SK-N-SH (cell line): Measurements from ENCODE around the gene IL3. TPM values are rescaled to one million over a fixed set of nuclear protein-coding genes. Genes with fewer than 3 reads are reported as not detected.

Experiments used
- CTCF ChIA-PET: fragments of 300-600, 350-600 bp; formaldehyde crosslinking; extraction: SDS; loops from one replicate; lab custom pipeline; 2021; lab: Yijun Ruan, JAX
- POLR2A ChIA-PET: fragments of 350-600 bp; sonication (Branson Sonifier 250); formaldehyde crosslinking; extraction: SDS; loops from one replicate; lab custom pipeline; 2020; ENCODE audit warnings: antibody characterized with exemption, inconsistent platforms; lab: Yijun Ruan, JAX
- DNase-seq: peaks from one replicate; pipeline ENCODE4 v3.0.0; 2012
- H2AFZ ChIP-seq: fragments of 200-600 bp; sonication (generic); 2 replicates; pipeline ENCODE4 v1.8.1; 2016; ENCODE audit warnings: antibody characterized with exemption, mild to moderate bottlenecking, low read depth
- H3F3A ChIP-seq: fragments of 200-600 bp; sonication (generic); replicated peaks from 2 replicates; pipeline ENCODE3; 2016; ENCODE audit warnings: antibody characterized with exemption, mild to moderate bottlenecking; ENCODE audit not compliant: insufficient read depth
- H3K27ac ChIP-seq, 2 experiments: fragments of 200-500 bp in 1 of 2; fragments of 200-600 bp in 1 of 2; sonication (Bioruptor generic) in 1 of 2; sonication (generic), shearing (Covaris generic) in 1 of 2; 2 replicates each; pipeline versions ENCODE4 v1.5.1 to v1.6.1; 2014 to 2016; ENCODE audit warnings: low read depth in 2 of 2, inconsistent platforms in 1 of 2, low read length in 1 of 2, mild to moderate bottlenecking in 1 of 2, mixed read lengths in 1 of 2
- H3K27me3 ChIP-seq: fragments of 200-600 bp; sonication (generic), shearing (Covaris generic); 2 replicates; pipeline ENCODE4 v1.6.1; 2016; ENCODE audit warnings: mixed run types; ENCODE audit not compliant: insufficient read depth
- H3K36me3 ChIP-seq, 2 experiments: fragments of 200-500 bp in 1 of 2; fragments of 200-600 bp in 1 of 2; sonication (Bioruptor generic) in 1 of 2; sonication (generic) in 1 of 2; replicated peaks in 1 of 2; 2 replicates each; pipeline versions ENCODE3 to v1.5.1; 2014 to 2016; ENCODE audit warnings: low read length in 1 of 2, mild to moderate bottlenecking in 1 of 2; ENCODE audit not compliant: insufficient read depth in 2 of 2, control insufficient read depth in 1 of 2
- H3K4me1 ChIP-seq, 2 experiments: fragments of 200-500 bp in 1 of 2; fragments of 200-600 bp in 1 of 2; sonication (Bioruptor generic) in 1 of 2; sonication (generic), shearing (Covaris generic) in 1 of 2; 2 replicates each; pipeline versions ENCODE4 v1.5.1 to v1.6.1; 2014 to 2016; ENCODE audit warnings: low read depth in 1 of 2, low read length in 1 of 2, mixed run types in 1 of 2; ENCODE audit not compliant: insufficient read depth in 2 of 2, control insufficient read depth in 1 of 2
- H3K4me2 ChIP-seq: fragments of 200-600 bp; sonication (generic), shearing (Covaris generic); 2 replicates; pipeline ENCODE4 v1.6.1; 2017; ENCODE audit warnings: mixed run types
- H3K4me3 ChIP-seq, 2 experiments: fragments of 200-500 bp in 1 of 2; fragments of 200-600 bp in 1 of 2; sonication (Bioruptor generic) in 1 of 2; sonication (generic), shearing (Covaris generic) in 1 of 2; 2 replicates each; pipeline versions ENCODE4 v1.5.1 to v1.8.1; 2014 to 2016; ENCODE audit warnings: low read depth in 2 of 2, inconsistent platforms in 1 of 2, low read length in 1 of 2, mild to moderate bottlenecking in 1 of 2, mixed read lengths in 1 of 2, moderate library complexity in 1 of 2
- H3K79me2 ChIP-seq: fragments of 200-600 bp; sonication (generic); 2 replicates; pipeline ENCODE4 v1.8.1; 2017; ENCODE audit warnings: mild to moderate bottlenecking; ENCODE audit not compliant: insufficient read depth
- H3K9ac ChIP-seq: fragments of 200-600 bp; sonication (generic); 2 replicates; pipeline ENCODE4 v1.6.1; 2017; ENCODE audit warnings: mixed run types
- H3K9me2 ChIP-seq: fragments of 200-600 bp; sonication (generic); 2 replicates; pipeline ENCODE4 v1.6.1; 2017; ENCODE audit warnings: mixed run types
- H3K9me3 ChIP-seq: fragments of 200-600 bp; sonication (generic); 2 replicates; pipeline ENCODE4 v1.6.1; 2017; ENCODE audit warnings: mixed run types, mild to moderate bottlenecking, moderate library complexity
- H4K20me1 ChIP-seq: fragments of 200-600 bp; sonication (generic); 2 replicates; pipeline ENCODE4 v1.6.1; 2017; ENCODE audit warnings: mild to moderate bottlenecking, mixed run types; ENCODE audit not compliant: insufficient read depth
- MXI1 ChIP-seq: IDR thresholded peaks from 2 replicates; pipeline ENCODE4 v1.6.1; 2012; ENCODE audit warnings: mild to moderate bottlenecking, low read depth, low read length, improper control_type of control experiment
- SMC3 ChIP-seq: IDR thresholded peaks from 2 replicates; pipeline ENCODE4 v1.6.1; 2012; ENCODE audit warnings: low read depth, low read length, improper control_type of control experiment
- TAF1 ChIP-seq: IDR thresholded peaks from 2 replicates; pipeline ENCODE4 v1.6.1; 2012; ENCODE audit warnings: low read depth, mild to moderate bottlenecking, low read length, moderate library complexity, borderline replicate concordance
- WGBS: methylation state at CpG from one replicate; pipeline ENCODE4 v1.1.6; 2017; ENCODE audit warnings: low lambda C conversion rate; 5-methylcytosine and 5-hydroxymethylcytosine counted together
- polyA plus RNA-seq, 3 experiments: library from polyadenylated mRNA; depleted of rRNA; stranded (reverse); fragments of >200 nt; gene quantifications; 2 replicates each; pipeline ENCODE4 v1.2.3, GENCODE V29; 2012
- TF ChIP-seq, protein P1 (sequence below): IDR thresholded peaks from 2 replicates; pipeline ENCODE4 v1.6.1; 2012; ENCODE audit warnings: mild to moderate bottlenecking, low read depth, low read length, moderate library complexity

Gene IL3
- polyA plus RNA-seq, 1 of the 3 experiments (the other 2 are of a cell fraction) = not detected

DNA sequence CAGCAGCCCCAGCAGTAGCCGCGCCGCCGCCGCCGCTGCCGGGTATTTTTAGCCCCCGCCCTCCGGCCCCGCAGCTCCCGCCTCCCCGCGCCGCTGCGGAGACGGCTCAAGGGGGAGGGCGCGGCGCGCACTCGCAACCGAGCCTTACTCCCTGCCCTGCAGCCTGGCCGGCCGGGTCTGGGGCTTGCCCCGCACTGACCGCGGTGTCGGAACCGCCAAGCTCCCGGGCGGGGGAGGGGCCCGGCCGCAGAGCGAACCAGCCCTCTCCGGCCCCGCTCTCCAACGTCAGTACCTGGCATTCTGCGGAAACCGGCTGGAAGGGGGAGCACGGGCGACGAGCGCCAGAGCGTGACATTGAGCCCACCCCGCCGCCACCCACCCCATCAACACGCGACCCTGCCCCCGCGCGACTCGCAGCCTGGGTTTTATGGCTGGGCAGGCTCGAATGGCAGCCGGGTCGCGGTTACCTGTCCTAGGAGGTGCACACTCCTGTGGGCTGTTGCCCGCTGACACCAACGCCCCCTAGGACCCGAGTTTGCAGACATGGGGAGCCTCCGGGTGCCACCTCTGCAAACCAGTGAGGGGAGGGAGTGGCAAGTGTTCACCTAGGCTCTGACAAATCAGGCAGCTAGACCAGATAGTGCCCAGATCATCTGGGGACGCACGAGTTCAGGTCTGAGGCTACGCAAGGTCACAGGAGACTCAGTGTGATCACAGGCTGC, 48.7 kb upstream of the IL3 start, which contains the start of gene ACSL6:
TSS of gene ACSL6 (minus strand) at position 37 of the 722 bp plus-strand sequence. CDS start 105 bp downstream, outside the sequence.
- ChIA-PET POLR2A (interaction anchor here (1.0 to 1.2 kb wide), 2 partner anchors 15 to 215 kb away, joined by 3 to 4 read pairs; partner anchors contain the start of gene FNIP1), CTCF (interaction anchor here (1.1 to 7.2 kb wide), 6 partner anchors 11 to 588 kb away, joined by 3 to 63 read pairs (median 4); no protein-coding TSS in a partner anchor)
- Histone ChIP-seq H3K9me3 (no peaks in the 10 kb centered on the region), H3K27ac (no peak within 1 kb of the TSS), H3K36me3 (no peaks in the 10 kb centered on the region), H3K79me2 (no peaks in the 10 kb centered on the region), H3K27me3 (no peaks in the 10 kb centered on the region; the same call in 1 of the 2 replicates), H3F3A (no peaks in the 10 kb centered on the region), H3K9ac (no peak within 1 kb of the TSS), H3K4me2 (peak within 1 kb of the TSS; percentile 90), H3K4me1 (peaks cover 0 to 9% of the 10 kb centered on the region in 2 experiments; a peak in 1 of 4 replicates), H2AFZ (peak within 1 kb of the TSS; percentile 79; the same call in 1 of the 2 replicates), H3K4me3 (peak within 1 kb of the TSS; percentile 62 to 65), H3K9me2 (no peaks in the 10 kb centered on the region), H4K20me1 (no peaks in the 10 kb centered on the region)
- under 1% methylated on average over 28 of the region's 63 CpGs for WGBS
- TF ChIP-seq MXI1 = peak; percentile 7; the same call in 1 of the 2 replicates
- no peak for TF ChIP-seq TAF1
- peak; percentile 89 for DNase-seq

DNA sequence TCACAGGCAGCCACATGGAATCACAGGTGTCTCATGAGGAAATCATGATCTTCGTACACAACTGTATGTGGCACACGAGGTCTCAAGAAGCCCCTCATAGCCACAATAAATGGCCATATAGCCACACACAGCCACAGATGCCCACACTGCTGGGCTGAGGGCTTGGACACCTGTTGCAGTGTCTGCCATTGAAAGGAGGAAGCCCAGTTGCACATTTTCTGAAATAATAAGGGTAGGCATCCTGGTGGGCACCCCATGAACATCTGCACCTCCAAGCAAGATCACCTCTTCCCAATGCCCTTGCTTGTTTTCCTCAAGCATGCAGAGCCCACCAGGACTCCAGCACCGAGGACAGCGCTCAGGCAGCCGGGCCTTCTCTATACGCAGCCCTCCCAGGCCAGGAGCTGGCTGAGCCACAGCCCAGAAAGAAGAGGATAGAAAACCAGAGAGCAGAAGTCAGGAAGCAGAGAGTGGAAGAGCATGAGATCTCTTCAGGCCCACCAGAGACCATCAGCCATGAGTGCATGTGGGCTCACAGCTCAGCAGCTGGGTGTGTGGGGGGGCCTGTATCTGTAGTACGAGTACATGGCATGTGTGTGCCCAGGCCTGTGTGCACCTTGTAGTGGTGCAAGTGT, 48.0 kb upstream of the IL3 start:
- ChIA-PET POLR2A (interaction anchor here (1.0 to 1.2 kb wide), 2 partner anchors 16 to 216 kb away, joined by 3 to 4 read pairs; partner anchors contain the start of gene FNIP1), CTCF (interaction anchor here (1.1 to 2.9 kb wide), 2 partner anchors 377 to 423 kb away, joined by 3 to 21 read pairs; no protein-coding TSS in a partner anchor)
- DNase-seq = no peak
- Histone ChIP-seq H2AFZ (no peak overlapping the region; the same call in 1 of the 2 replicates), H3K9me3 (no peaks in the 10 kb centered on the region), H4K20me1 (no peaks in the 10 kb centered on the region), H3K9ac (no peak overlapping the region), H3F3A (no peaks in the 10 kb centered on the region), H3K4me1 (peaks cover 0 to 9% of the 10 kb centered on the region in 2 experiments; a peak in 1 of 4 replicates), H3K4me2 (no peak overlapping the region), H3K4me3 (peak overlapping the region in 1 of 2 experiments; percentile 65; a peak in 1 of 4 replicates), H3K79me2 (no peaks in the 10 kb centered on the region), H3K27ac (no peak overlapping the region), H3K36me3 (no peaks in the 10 kb centered on the region), H3K27me3 (no peaks in the 10 kb centered on the region; the same call in 1 of the 2 replicates), H3K9me2 (no peaks in the 10 kb centered on the region)
- WGBS = 90% methylated on average over 7 of the region's 7 CpGs
- no peak for TF ChIP-seq SMC3
- TF ChIP-seq, protein P1, sequence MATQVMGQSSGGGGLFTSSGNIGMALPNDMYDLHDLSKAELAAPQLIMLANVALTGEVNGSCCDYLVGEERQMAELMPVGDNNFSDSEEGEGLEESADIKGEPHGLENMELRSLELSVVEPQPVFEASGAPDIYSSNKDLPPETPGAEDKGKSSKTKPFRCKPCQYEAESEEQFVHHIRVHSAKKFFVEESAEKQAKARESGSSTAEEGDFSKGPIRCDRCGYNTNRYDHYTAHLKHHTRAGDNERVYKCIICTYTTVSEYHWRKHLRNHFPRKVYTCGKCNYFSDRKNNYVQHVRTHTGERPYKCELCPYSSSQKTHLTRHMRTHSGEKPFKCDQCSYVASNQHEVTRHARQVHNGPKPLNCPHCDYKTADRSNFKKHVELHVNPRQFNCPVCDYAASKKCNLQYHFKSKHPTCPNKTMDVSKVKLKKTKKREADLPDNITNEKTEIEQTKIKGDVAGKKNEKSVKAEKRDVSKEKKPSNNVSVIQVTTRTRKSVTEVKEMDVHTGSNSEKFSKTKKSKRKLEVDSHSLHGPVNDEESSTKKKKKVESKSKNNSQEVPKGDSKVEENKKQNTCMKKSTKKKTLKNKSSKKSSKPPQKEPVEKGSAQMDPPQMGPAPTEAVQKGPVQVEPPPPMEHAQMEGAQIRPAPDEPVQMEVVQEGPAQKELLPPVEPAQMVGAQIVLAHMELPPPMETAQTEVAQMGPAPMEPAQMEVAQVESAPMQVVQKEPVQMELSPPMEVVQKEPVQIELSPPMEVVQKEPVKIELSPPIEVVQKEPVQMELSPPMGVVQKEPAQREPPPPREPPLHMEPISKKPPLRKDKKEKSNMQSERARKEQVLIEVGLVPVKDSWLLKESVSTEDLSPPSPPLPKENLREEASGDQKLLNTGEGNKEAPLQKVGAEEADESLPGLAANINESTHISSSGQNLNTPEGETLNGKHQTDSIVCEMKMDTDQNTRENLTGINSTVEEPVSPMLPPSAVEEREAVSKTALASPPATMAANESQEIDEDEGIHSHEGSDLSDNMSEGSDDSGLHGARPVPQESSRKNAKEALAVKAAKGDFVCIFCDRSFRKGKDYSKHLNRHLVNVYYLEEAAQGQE = peak; percentile 98
